ENCODE data around the gene CSF1. TPM values are rescaled to one million over a fixed set of nuclear protein-coding genes. Genes with fewer than 3 reads are reported as not detected.
A peak's percentile ranks its signal among the peaks of the same experiment; 100 is the strongest.

The CSF1 gene
- total and polyA plus RNA-seq, 2 of the 13 experiments (the other 11 are each of a cell fraction or from before 2014, with no cell fraction given), result 4.6 to 13.3 TPM

DNA sequence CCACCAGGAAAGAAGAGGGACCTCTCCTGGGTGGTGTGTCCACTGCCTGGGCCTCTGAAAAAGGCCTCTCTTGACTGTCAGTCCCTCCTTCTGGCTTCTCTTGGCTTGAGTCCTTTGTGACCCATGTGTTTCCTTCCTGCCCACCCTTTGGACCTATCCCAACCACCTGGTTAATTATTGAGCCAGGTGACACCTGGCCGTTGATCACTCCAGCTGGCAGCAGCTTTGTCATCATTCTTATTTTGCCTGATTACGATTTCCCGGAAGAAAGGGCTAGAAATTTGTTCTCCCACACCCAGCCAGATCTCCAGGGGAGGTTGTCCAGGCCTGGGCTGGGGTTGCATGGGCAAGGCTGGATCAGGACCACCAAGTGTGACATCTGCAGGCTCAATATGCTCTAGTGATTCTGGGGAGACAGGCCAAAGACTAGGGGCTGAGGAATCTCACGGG lies 24.8 kb downstream of the CSF1 start (continued):
- TF ChIP-seq, protein P1, sequence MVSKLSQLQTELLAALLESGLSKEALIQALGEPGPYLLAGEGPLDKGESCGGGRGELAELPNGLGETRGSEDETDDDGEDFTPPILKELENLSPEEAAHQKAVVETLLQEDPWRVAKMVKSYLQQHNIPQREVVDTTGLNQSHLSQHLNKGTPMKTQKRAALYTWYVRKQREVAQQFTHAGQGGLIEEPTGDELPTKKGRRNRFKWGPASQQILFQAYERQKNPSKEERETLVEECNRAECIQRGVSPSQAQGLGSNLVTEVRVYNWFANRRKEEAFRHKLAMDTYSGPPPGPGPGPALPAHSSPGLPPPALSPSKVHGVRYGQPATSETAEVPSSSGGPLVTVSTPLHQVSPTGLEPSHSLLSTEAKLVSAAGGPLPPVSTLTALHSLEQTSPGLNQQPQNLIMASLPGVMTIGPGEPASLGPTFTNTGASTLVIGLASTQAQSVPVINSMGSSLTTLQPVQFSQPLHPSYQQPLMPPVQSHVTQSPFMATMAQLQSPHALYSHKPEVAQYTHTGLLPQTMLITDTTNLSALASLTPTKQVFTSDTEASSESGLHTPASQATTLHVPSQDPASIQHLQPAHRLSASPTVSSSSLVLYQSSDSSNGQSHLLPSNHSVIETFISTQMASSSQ (IDR thresholded peaks at IDR 0.05; ENCODE audit: low read depth), result peak; percentile 96
- TF ChIP-seq, protein P1 (CRISPR knock-in tag; IDR thresholded peaks at IDR 0.05; ENCODE audit: borderline replicate concordance), result peak; percentile 97
- TF ChIP-seq ZNF614 (CRISPR knock-in tag; IDR thresholded peaks at IDR 0.05; ENCODE audit: borderline replicate concordance) (peak; percentile 75; the same call in 1 of the 2 replicates), ZNF567 (CRISPR knock-in tag; IDR thresholded peaks at IDR 0.05; ENCODE audit: borderline replicate concordance) (no peak), ZBTB3 (CRISPR knock-in tag; IDR thresholded peaks at IDR 0.05; ENCODE audit: borderline replicate concordance, low read depth) (no peak), KLF9 (CRISPR knock-in tag; IDR thresholded peaks at IDR 0.05; ENCODE audit: low read depth) (no peak), TP53 (CRISPR knock-in tag; conservative IDR thresholded peaks at IDR 0.05) (no peak), CREB1 (IDR thresholded peaks at IDR 0.05) (peak; percentile 28; the same call in 1 of the 2 replicates), CREB1 (CRISPR knock-in tag; IDR thresholded peaks at IDR 0.05) (peak; percentile 53; the same call in 1 of the 2 replicates), BRCA1 (CRISPR knock-in tag; IDR thresholded peaks at IDR 0.05) (no peak), ZSCAN20 (CRISPR knock-in tag; IDR thresholded peaks at IDR 0.05; ENCODE audit: borderline replicate concordance) (no peak), ZNF7 (CRISPR knock-in tag; IDR thresholded peaks at IDR 0.05) (no peak), ZBTB1 (CRISPR knock-in tag; IDR thresholded peaks at IDR 0.05; ENCODE audit: borderline replicate concordance) (no peak), TOPORS (CRISPR knock-in tag; IDR thresholded peaks at IDR 0.05) (no peak), ZNF768 (CRISPR knock-in tag; IDR thresholded peaks at IDR 0.05) (no peak), RNF2 (conservative IDR thresholded peaks at IDR 0.05; ENCODE audit: low read depth) (no peak), ZNF562 (CRISPR knock-in tag; IDR thresholded peaks at IDR 0.05; ENCODE audit: borderline replicate concordance) (no peak), ZNF337 (CRISPR knock-in tag; IDR thresholded peaks at IDR 0.05; ENCODE audit: borderline replicate concordance, low read depth) (no peak), ZNF556 (CRISPR knock-in tag; IDR thresholded peaks at IDR 0.05; ENCODE audit: borderline replicate concordance) (no peak), CEBPB (IDR thresholded peaks at IDR 0.05; ENCODE audit: borderline replicate concordance, low read depth, low read length) (no peak), ZNF550 (CRISPR knock-in tag; IDR thresholded peaks at IDR 0.05; ENCODE audit: borderline replicate concordance) (no peak)
- TF ChIP-seq, protein P2, sequence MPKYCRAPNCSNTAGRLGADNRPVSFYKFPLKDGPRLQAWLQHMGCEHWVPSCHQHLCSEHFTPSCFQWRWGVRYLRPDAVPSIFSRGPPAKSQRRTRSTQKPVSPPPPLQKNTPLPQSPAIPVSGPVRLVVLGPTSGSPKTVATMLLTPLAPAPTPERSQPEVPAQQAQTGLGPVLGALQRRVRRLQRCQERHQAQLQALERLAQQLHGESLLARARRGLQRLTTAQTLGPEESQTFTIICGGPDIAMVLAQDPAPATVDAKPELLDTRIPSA (CRISPR knock-in tag; IDR thresholded peaks at IDR 0.05; ENCODE audit: borderline replicate concordance), result no peak
- TF ChIP-seq, protein P3, sequence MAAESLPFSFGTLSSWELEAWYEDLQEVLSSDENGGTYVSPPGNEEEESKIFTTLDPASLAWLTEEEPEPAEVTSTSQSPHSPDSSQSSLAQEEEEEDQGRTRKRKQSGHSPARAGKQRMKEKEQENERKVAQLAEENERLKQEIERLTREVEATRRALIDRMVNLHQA (CRISPR knock-in tag; IDR thresholded peaks at IDR 0.05), result no peak
- TF ChIP-seq, protein P4, sequence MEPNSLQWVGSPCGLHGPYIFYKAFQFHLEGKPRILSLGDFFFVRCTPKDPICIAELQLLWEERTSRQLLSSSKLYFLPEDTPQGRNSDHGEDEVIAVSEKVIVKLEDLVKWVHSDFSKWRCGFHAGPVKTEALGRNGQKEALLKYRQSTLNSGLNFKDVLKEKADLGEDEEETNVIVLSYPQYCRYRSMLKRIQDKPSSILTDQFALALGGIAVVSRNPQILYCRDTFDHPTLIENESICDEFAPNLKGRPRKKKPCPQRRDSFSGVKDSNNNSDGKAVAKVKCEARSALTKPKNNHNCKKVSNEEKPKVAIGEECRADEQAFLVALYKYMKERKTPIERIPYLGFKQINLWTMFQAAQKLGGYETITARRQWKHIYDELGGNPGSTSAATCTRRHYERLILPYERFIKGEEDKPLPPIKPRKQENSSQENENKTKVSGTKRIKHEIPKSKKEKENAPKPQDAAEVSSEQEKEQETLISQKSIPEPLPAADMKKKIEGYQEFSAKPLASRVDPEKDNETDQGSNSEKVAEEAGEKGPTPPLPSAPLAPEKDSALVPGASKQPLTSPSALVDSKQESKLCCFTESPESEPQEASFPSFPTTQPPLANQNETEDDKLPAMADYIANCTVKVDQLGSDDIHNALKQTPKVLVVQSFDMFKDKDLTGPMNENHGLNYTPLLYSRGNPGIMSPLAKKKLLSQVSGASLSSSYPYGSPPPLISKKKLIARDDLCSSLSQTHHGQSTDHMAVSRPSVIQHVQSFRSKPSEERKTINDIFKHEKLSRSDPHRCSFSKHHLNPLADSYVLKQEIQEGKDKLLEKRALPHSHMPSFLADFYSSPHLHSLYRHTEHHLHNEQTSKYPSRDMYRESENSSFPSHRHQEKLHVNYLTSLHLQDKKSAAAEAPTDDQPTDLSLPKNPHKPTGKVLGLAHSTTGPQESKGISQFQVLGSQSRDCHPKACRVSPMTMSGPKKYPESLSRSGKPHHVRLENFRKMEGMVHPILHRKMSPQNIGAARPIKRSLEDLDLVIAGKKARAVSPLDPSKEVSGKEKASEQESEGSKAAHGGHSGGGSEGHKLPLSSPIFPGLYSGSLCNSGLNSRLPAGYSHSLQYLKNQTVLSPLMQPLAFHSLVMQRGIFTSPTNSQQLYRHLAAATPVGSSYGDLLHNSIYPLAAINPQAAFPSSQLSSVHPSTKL (CRISPR knock-in tag; IDR thresholded peaks at IDR 0.05), result peak; percentile 76

Data from HepG2 (cell line).